MM.1S (cell line): ENCODE measurements around the gene RUNX2.

Experiments used
- DNase-seq: peaks from one replicate; pipeline ENCODE4 v3.0.0-alpha.2; 2015
- H2AFZ ChIP-seq: fragments of 300-600 bp; sonication (generic); 2 replicates; pipeline ENCODE4 v1.6.0; 2016; ENCODE audit warnings: antibody characterized with exemption, low read length
- H3F3A ChIP-seq: fragments of 300-600 bp; sonication (generic); 2 replicates; pipeline ENCODE4 v1.6.1; 2016; ENCODE audit warnings: mild to moderate bottlenecking, antibody characterized with exemption, low read length, moderate library complexity, mixed read lengths; ENCODE audit not compliant: insufficient read depth
- H3K27ac ChIP-seq: fragments of 300-600 bp; sonication (generic); 2 replicates; pipeline ENCODE4 v1.5.1; 2016; ENCODE audit warnings: mild to moderate bottlenecking, low read length
- H3K27me3 ChIP-seq: fragments of 300-600 bp; sonication (generic); replicated peaks from 2 replicates; pipeline ENCODE4 v1.6.0; 2016; ENCODE audit warnings: low read length; ENCODE audit not compliant: insufficient read depth
- H3K36me3 ChIP-seq: fragments of 300-600 bp; sonication (generic); replicated peaks from 2 replicates; pipeline ENCODE4 v1.6.1; 2016; ENCODE audit warnings: mild to moderate bottlenecking, low read length, mixed read lengths; ENCODE audit not compliant: insufficient read depth
- H3K4me1 ChIP-seq: fragments of 300-600 bp; sonication (generic); 2 replicates; pipeline ENCODE4 v1.6.1; 2016; ENCODE audit warnings: low read length, mixed read lengths
- H3K4me2 ChIP-seq: fragments of 300-600 bp; sonication (generic); 2 replicates; pipeline ENCODE4 v1.6.0; 2016; ENCODE audit warnings: low read depth, low read length
- H3K4me3 ChIP-seq: fragments of 300-600 bp; sonication (generic); 2 replicates; pipeline ENCODE4 v1.5.1; 2016; ENCODE audit warnings: low read length, mixed read lengths
- H3K79me2 ChIP-seq: fragments of 300-600 bp; sonication (generic); 2 replicates; pipeline ENCODE4 v1.6.1; 2016; ENCODE audit warnings: mixed run types, low read length, mixed read lengths
- H3K9ac ChIP-seq: fragments of 300-600 bp; sonication (generic); 2 replicates; pipeline ENCODE4 v1.6.1; 2016; ENCODE audit warnings: low read length, mixed read lengths
- H3K9me2 ChIP-seq: fragments of 300-600 bp; sonication (generic); replicated peaks from 2 replicates; pipeline ENCODE4 v1.6.1; 2016; ENCODE audit warnings: mild to moderate bottlenecking, low read length, mixed read lengths; ENCODE audit not compliant: insufficient read depth
- H3K9me3 ChIP-seq: fragments of 300-600 bp; sonication (generic); replicated peaks from 2 replicates; pipeline ENCODE4 v1.6.1; 2016; ENCODE audit warnings: mild to moderate bottlenecking, low read length, mixed read lengths; ENCODE audit not compliant: insufficient read depth
- H4K20me1 ChIP-seq: fragments of 300-600 bp; sonication (generic); 2 replicates; pipeline ENCODE4 v1.6.1; 2016; ENCODE audit warnings: mild to moderate bottlenecking, low read length, moderate library complexity, mixed read lengths; ENCODE audit not compliant: insufficient read depth
- CTCF ChIP-seq: fragments of 300-600 bp; sonication (generic); IDR thresholded peaks from 2 replicates; pipeline ENCODE4 v1.5.1; 2016; ENCODE audit warnings: antibody characterized with exemption, low read length, mixed read lengths
- EZH2 ChIP-seq: fragments of 300-600 bp; sonication (generic); optimal IDR thresholded peaks from 2 replicates; pipeline ENCODE3; 2017; ENCODE audit warnings: low read depth, mild to moderate bottlenecking, antibody characterized with exemption, low read length, mixed read lengths
- EZH2phosphoT487 ChIP-seq: fragments of 300-600 bp; sonication (generic); IDR thresholded peaks from 2 replicates; pipeline ENCODE4 v1.6.1; 2018; ENCODE audit warnings: antibody characterized with exemption, low read length

RUNX2 gene

GRCh38 chr6:45299096-45299581 lies 29.0 kb upstream of the RUNX2 start:
- Histone ChIP-seq H3K79me2 (no peaks in the 10 kb centered on the region), H3K36me3 (no peaks in the 10 kb centered on the region), H3K9me3 (no peaks in the 10 kb centered on the region), H3K27ac (no peak overlapping the region), H3K9ac (no peak overlapping the region), H4K20me1 (no peaks in the 10 kb centered on the region), H3F3A (peaks cover under 1% of the 10 kb centered on the region; the same call in 1 of the 2 replicates), H3K9me2 (no peaks in the 10 kb centered on the region), H2AFZ (no peak overlapping the region), H3K4me2 (no peak overlapping the region), H3K4me1 (peaks cover 2% of the 10 kb centered on the region; the same call in 1 of the 2 replicates), H3K27me3 (no peaks in the 10 kb centered on the region), H3K4me3 (no peak overlapping the region)
- no peak for TF ChIP-seq EZH2phosphoT487
- no peak for TF ChIP-seq CTCF
- TF ChIP-seq EZH2: no peak
- DNase-seq: no peak

- Histone ChIP-seq H3K79me2 (no peaks in the 10 kb centered on the region), H3K9me2 (no peaks in the 10 kb centered on the region), H3K4me1 (no peaks in the 10 kb centered on the region), H4K20me1 (no peaks in the 10 kb centered on the region), H2AFZ (no peak overlapping the region), H3K27ac (no peak overlapping the region), H3K4me2 (no peak overlapping the region), H3K4me3 (no peak overlapping the region), H3K9ac (no peak overlapping the region), H3F3A (no peaks in the 10 kb centered on the region), H3K27me3 (no peaks in the 10 kb centered on the region), H3K9me3 (no peaks in the 10 kb centered on the region), H3K36me3 (no peaks in the 10 kb centered on the region)
- DNase-seq: no peak
- TF ChIP-seq EZH2 (no peak), EZH2phosphoT487 (no peak), CTCF (no peak)
Measured at GRCh38 chr6:45300736-45301135, 27.4 kb upstream of the RUNX2 start.

- no peaks in the 10 kb centered on the region for H3K9me2 ChIP-seq
- H3K4me3 ChIP-seq: no peak overlapping the region
- no peaks in the 10 kb centered on the region for H3F3A ChIP-seq
- H3K9ac ChIP-seq: no peak overlapping the region
- H3K27me3 ChIP-seq: no peaks in the 10 kb centered on the region
- H3K4me2 ChIP-seq: no peak overlapping the region
- H2AFZ ChIP-seq: no peak overlapping the region
- H3K79me2 ChIP-seq: no peaks in the 10 kb centered on the region
- no peaks in the 10 kb centered on the region for H3K36me3 ChIP-seq
- H4K20me1 ChIP-seq: no peaks in the 10 kb centered on the region
- no peak for DNase-seq
- no peaks in the 10 kb centered on the region for H3K4me1 ChIP-seq
- no peaks in the 10 kb centered on the region for H3K9me3 ChIP-seq
- no peak overlapping the region for H3K27ac ChIP-seq
- no peak for TF ChIP-seq EZH2
- no peak for TF ChIP-seq CTCF
- TF ChIP-seq EZH2phosphoT487: no peak
Measured at GRCh38 chr6:45301348-45302142, 26.6 kb upstream of the RUNX2 start.
